ENCODE results near the gene TRPV4. TPM values are rescaled to one million over a fixed set of nuclear protein-coding genes. Genes with fewer than 3 reads are reported as not detected.
A peak's percentile ranks its signal among the peaks of the same experiment; 100 is the strongest.

TRPV4 gene
- total and polyA plus RNA-seq, 10 of the 15 experiments (the other 5 are each of a cell fraction or from before 2014, with no cell fraction given) = not detected

GRCh38 chr12:109875572-109876131 is 42.5 kb upstream of the TRPV4 start (continued):
- TF ChIP-seq ATF2 (IDR thresholded peaks at IDR 0.05; ENCODE audit: low read length) (no peak), SUPT20H (IDR thresholded peaks at IDR 0.05; ENCODE audit: borderline replicate concordance, control insufficient read depth, low read depth, low read length) (no peak), RB1 (IDR thresholded peaks at IDR 0.05; ENCODE audit: borderline replicate concordance) (no peak; the same call in 1 of the 2 replicates), EP300 (IDR thresholded peaks at IDR 0.05; ENCODE audit: borderline replicate concordance in 1 of 2, control insufficient read depth in 1 of 2, low read depth in 2 of 2, low read length in 2 of 2) (peak; percentile 15 to 59; a peak in 1 of 4 replicates), SMARCA5 (IDR thresholded peaks at IDR 0.05) (peak; percentile 21; the same call in 1 of the 2 replicates), NFYB (IDR thresholded peaks at IDR 0.05; ENCODE audit: insufficient read depth, low read depth, low read length) (no peak), ATF7 (IDR thresholded peaks at IDR 0.05; ENCODE audit: low read depth) (peak; percentile 78), BCL11A (IDR thresholded peaks at IDR 0.05; ENCODE audit: low read depth, low read length) (peak; percentile 73), STAT3 (IDR thresholded peaks at IDR 0.05; ENCODE audit: low read depth, low read length) (no peak), HSF1 (IDR thresholded peaks at IDR 0.05; ENCODE audit: low read depth, low read length) (no peak), ZBTB4 (CRISPR knock-in tag; IDR thresholded peaks at IDR 0.05) (no peak), HDGF (IDR thresholded peaks at IDR 0.05) (no peak), RUNX3 (IDR thresholded peaks at IDR 0.05; ENCODE audit: low read length) (peak; percentile 89), ZNF687 (IDR thresholded peaks at IDR 0.05) (no peak), ZNF24 (IDR thresholded peaks at IDR 0.05) (no peak), SIN3A (IDR thresholded peaks at IDR 0.05; ENCODE audit: low read depth, low read length) (no peak), EZH2 (IDR thresholded peaks at IDR 0.05; ENCODE audit: borderline replicate concordance, control insufficient read depth, low read depth, low read length) (no peak), TCF3 (IDR thresholded peaks at IDR 0.05; ENCODE audit: borderline replicate concordance, insufficient read depth, low read depth, low read length) (no peak), EED (IDR thresholded peaks at IDR 0.05; ENCODE audit: low read depth) (peak; percentile 56; the same call in 1 of the 2 replicates)

All from GM12878 (cell line).